GM19099 (cell line): ENCODE measurements around the gene PANK4.

Experiments
- POLR2A ChIP-seq: IDR thresholded peaks from 3 replicates; pipeline ENCODE4 v1.6.1; 2011; ENCODE audit warnings: low read depth; ENCODE audit not compliant: insufficient read length; ENCODE audit errors: extremely low read depth

PANK4 gene

DNA sequence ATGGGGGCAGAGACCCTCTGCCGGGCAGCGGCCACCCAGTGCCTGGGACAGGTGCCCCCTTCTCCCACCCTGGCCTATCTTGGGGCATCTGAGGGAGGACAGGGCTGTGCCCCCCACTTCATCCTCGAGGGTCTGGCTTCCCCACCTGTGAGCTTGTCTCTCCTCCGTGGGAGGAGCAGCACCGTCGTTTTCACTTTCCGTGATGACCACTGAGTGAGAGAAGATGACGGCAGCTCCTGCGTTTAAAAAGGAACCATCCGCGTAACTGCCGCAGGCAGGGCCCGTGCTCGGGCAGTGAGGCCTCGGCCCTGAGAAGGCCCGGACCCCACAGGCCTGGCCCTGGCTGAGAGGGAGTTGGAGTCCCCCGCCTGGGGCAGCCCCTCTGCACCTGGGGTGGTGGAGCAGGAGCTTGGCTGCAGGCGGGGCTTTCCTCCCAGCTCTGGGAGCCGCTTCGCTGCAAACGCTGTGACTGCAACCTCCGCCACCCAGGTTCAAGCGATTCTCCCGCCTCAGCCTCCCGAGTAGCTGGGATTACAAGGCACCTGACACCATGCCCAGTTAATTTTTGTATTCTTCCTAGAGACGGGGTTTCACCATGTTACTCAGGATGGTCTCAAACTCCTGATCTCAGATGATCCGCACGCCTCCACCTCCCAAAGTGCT lies 23.1 kb upstream of the PANK4 start:
- TF ChIP-seq POLR2A: peak; percentile 32

DNA sequence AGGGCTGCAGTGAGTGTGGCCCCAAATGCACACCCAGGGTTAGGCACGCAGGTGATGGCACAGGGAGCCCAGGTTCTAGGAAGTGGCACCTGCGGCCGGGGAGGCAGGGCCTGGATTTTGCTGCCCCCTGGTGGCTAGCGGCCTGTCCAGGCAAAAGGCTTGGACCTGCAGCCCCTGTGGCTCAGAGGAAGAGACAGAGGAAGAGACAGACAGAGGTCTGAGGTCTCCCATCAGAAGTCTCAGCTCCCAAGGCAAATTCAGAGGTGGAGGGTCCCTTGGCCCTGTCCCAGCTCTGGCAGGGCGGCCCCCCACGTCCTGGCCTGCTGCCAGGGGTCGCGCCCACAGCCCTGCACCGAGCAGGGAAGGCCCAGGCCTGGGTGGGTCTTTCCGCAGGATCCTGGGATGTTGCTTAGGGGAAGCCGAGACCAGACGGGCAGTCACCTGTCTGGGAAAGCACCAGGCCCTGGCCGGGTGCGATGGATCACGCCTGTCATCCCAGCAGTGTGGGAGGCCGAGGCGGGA lies 21.7 kb upstream of the PANK4 start:
- TF ChIP-seq POLR2A: no peak

DNA sequence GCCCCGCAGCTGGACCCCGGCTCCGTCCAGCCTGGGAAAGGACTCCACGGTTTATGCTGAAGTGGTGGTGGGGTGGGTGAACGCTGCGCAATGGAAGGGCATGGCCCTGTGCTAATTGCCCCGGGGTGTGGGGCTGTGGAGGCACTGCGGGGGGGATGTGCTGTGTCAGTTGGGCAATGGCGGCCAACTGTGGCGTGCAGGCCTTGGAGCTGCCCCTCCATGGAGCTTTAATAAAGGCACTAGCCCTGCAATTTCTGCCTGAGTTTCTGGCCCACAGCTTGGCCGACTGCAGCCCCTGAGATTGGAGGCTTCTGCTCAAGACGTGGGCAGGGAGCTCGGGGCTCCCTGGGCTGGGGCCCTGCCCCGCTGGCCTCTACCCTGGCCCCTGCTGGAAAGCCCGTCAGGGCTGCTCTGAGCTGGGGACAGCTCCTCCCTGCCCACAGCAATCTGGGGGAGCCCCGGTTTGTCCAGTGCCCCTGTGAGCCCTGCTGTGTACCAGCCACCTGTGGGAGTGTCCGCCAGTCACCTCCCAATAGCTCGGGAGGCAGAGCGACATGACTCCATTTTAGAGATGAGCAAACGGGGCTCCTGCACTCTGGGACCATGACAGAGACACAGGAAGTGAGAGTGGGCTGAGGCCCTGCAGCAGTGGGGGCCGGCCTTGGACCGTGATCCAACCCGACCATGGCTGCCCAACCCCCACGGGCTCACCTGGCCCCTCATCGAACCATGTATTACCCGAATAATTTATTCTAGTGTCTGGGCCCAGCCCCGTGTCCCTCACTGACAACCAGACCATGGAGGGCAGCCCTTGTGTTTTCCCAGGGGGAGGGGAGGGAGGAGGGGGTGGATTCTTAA lies 21.0 kb upstream of the PANK4 start:
- TF ChIP-seq POLR2A: peak; percentile 17

DNA sequence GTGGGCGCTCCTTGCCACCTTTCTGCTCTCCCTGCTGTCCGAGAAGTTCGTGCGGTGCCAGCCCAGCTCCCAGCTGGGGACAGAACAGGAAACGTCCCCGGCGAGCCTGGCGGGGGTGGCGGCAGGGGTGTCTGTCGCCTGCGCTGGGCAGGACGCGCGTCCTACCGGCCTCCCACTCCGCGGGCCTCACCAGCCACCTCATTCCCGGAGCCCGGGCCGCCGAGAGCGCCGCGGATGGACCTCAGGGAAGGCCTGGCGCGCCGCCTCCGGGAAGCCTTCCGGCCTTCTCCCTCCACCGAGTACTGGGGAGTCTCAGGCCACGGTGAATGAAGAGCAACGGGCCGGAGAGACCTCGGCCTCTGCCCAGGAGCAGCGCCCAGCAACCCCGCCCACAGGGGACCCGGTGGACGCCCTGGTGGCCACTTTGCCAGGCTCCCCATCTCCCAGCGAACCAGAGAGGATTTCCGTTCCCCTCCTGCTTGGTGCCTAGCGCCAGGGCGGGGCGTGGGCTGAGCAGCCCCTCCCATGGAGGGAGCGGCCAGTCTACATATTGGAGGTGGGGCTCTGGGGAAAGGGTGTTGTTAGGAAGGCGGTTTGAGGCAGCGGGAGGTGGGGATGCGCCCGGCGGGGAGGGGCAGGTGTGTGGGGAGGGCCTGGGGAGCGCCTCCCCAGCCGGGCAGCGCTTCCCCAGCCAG lies 20.3 kb upstream of the PANK4 start:
- peak; percentile 53 for TF ChIP-seq POLR2A

DNA sequence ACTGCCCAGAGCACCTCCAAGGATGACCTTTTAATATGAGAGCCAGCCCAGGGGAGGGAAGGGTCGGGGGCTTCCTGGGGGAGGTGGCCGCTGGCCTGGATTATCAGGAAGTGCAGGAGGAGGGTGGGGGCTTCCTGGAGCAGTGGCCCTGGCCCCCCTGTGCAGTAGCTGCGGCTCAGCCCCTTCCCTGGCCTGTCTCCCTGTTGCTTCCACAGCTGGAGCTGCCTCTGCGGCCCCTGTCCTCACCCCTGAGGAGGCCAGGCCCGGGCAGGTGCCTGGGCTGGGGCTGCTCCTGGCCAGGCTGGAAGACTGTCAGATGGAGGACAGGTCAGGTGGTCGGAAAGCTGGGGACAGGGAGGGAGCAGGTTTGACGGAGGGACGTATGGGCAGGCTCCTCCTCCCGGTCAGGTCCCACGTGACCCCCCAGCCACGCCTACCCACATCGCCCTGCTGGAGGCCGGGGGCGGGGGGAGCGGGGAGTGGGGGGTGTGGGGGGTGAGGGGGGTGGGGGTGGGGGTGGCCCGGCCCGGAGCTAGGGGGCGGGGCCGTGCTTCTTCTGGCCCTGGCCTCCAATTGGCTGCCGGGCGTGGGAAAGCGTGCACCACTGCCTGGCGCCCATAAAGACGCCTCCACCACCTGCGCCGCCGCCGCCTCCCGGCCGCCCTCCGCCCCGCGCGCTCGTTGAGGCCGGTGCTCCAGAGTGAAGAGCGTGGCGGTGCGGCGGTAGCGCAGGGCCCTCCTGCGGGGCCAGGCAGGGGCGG lies 19.5 kb upstream of the PANK4 start:
- peak; percentile 98 for TF ChIP-seq POLR2A

DNA sequence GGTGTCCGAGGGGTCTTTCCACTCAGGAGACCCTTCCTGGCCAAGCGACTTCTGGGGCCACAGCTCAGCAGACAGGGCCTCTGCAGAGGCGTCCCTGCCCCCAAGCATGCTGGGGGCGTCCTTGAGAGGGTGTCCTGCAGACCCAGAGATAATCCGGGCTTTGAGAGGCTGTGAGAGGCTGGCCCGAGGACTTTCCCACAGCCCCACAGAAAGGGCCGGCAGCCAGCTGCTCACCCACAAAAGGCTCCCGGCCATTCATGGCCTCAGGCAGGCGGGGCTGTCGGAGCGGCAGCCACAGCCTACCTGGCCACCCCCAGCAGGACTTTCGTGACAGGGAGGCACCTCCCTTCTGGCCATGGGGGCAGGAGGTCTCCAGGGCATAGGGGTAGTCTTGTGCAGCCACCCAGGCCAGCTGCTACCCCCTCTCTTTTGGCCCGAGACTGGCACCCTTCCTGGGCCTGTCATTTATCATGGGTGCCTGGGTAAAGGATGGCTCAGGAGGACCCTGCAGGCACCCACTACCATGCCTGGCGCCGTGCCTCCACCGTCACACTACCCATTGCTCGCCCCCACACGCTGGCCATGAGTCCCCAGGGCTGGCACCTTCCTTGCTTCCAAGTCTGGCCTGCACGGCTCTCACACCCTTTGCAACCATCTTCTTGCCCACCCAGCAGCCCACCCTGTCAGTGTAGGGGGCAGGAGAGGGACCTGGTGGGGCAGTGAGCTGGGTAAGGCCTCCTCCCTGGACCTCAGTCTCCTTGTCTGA lies 18.7 kb upstream of the PANK4 start:
- TF ChIP-seq POLR2A: no peak

DNA sequence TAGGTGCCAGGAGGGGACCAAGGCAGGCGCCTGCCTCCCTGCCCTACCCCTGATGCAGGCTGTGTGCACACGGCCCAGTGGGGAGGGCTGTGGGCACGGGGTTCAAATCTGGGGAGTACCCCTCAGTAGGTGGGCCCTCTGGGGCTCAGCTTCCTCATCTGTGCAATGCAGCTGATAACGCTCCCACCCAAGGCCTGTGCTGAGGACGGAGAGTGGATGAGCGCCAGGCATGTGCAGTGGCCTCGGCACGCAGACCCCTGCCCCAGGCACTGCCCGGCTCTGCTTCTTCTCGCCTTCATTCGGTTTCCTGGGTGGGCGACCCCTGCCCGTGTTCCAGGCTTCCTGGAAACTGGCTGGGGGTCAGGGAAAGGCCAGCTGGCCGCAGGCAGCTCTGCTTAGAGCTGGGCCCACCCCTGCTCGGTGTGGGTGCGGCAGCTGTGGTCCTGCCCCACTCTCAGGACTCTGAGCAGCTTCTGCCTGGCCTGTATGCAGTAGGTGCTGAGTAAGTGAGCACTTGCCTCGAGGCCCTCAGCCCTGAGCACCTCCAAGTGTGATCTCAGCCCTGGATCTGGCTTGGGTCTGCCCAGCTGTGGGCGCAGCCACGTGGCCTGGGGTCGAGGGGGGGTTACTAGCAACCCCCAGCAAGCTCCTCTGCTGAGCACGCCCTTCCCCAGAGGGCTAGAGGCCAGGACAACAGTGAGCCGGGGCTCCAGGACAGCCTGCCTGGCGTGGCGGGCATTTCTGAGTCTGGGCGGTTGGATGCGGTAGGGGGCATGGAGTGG lies 17.9 kb upstream of the PANK4 start:
- no peak for TF ChIP-seq POLR2A

DNA sequence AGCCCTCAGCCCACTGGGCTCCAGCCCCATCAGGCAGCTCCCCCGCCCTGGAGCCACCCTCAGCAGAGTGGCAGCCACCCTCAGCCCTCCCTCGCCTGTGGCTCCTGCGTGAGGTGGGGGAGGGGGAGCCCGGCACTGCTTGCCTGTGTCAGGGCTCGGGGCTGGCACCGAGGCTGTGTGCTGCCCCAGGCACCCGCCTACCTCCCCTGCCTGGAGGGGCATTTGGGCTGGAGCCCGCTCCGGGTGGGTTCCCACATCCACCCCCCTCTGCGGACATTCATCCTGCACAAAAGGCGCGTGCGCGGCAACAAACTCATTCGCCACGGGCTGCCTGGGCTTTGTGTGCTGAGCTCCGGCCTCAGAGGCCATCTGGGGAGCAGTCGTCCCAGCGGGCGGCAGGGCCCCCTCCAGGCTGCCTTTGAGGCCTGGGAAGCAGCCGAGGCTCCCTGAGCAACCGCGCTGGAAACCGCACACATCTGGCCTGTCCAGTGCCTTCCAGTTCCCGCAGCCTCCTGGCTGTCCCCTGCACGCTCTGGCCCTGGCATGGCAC lies 17.2 kb upstream of the PANK4 start:
- no peak for TF ChIP-seq POLR2A

DNA sequence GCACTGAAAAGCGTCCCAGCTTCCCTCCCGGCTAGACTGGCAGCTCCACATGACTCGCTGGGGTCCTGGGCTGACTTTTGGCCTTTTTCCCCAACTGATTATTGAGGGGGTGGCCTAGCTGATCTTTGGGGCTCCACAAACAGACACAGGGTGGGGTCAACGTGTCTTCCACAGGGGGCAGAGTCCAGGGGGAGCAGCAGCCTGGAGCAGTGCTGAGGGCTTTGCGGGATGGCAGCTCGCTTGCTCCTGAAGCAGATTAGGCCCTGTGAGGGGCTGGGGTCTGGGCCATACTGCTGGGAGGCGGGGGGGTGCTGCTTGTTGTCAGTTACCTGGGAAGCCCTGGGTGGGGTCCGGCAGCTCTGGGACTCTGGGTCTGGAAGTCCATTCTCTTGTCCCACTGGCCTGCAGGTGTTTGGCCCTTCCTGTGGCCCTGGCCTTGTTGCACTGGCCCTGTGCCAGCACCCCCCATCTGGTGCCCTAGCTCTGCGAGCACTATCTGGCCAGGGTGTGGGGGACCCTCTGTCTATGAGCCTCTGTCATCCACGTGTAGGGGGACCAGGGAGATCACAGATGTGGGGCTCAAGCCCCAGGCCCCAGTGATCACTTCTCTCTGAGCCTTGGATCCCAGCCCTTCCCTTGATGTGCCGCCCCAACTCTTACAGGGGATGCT lies 16.0 kb upstream of the PANK4 start:
- TF ChIP-seq POLR2A: no peak

DNA sequence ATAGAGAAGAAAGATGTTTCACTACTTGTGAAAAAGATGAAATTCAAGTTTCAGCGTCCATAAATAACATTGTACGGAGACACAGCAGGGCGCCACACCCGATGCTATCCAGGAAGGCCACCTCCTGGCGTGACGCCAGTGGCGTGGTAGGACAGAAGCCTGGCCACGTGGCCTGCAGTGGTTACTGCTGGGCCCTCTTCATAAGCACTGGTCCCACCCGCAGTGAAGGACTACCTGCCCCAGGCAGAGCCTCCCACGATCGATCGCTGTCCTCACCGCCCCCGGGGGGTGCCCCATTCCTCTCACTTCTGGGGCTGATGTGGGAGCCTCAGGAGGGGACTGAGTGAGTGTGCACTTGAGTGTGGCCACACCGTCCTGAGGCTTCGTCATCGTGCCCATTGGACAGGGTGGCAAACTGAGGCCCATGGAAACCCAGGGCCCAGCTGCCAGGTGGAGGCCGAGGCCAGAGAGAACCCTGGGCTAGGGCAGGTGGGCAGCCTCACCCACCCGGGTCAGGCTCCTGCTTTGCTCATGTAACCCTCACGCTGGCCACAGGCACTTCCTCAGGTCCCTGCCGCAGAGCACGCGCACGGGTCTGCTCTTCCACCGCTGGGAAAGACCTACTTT lies 15.3 kb upstream of the PANK4 start:
- TF ChIP-seq POLR2A: no peak

DNA sequence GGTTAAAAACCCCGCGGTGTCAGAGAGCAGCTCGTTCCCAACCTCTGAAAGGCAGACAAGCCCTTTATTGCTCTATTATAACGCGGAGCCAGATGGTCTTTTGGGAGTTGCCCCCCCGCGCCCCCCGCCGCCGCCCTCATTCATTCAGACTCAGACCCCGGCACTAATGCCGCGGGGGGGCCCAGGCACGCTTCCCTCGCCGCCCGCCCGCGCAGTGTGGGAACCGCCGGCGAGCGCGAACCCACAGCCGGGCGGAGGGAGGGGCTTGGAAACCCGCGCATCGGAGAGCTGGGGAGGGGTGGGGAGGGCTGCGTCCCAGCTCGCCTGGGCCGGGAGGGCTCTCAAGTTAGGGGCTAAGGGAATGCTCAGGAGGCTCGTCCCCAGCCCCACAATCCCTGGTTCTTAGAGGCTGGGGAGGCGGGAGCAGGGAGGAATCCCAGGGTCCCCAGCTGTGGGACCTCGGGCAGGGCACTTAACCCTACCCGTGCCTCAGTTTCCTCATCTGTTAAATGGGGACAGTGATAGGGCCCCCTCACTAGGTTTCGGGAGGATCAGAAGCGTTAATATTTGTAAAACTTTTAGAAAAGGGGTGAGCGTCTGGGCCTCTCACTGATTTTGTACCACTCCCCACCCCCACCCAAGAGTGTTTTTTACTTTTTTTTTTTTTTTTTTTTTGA lies 14.6 kb upstream of the PANK4 start:
- no peak for TF ChIP-seq POLR2A
